Panc1 (cell line): ENCODE measurements around the gene POLR2M. TPM values are rescaled to one million over a fixed set of nuclear protein-coding genes. Genes with fewer than 3 reads are reported as not detected.

Experiments used
- ATAC-seq: fragments of 200-7000 bp; cut with Tn5 transposase; 2 replicates; pipeline ENCODE4 v1.9.1; 2020; ENCODE audit warnings: mild to moderate bottlenecking, moderate library complexity
- BruUV-seq: library from RNA; stranded (reverse); fragments of 400-500 nt; replicated peaks from 2 replicates; lab custom pipeline; 2021; lab: Mats Ljungman, UMichigan
- CTCF ChIA-PET: fragments of 300-600 bp; sonication (Branson Sonifier 250); formaldehyde crosslinking; loops from one replicate; lab custom pipeline; 2022; ENCODE audit warnings: antibody characterized with exemption; lab: Charles Lee
- POLR2A ChIA-PET: fragments of 300-600 bp; sonication (Branson Sonifier 250); formaldehyde crosslinking; loops from one replicate; lab custom pipeline; 2022; ENCODE audit warnings: antibody characterized with exemption; lab: Charles Lee
- DNase-seq: peaks from one replicate; pipeline ENCODE4 v3.0.0-alpha.2; 2010; ENCODE audit warnings: low read depth, low spot score
- H3K27ac ChIP-seq: 2 replicates; pipeline ENCODE4 v1.5.1; 2011; ENCODE audit warnings: mild to moderate bottlenecking, low read length, inconsistent platforms
- H3K27me3 ChIP-seq: fragments of 200-500 bp; sonication (Bioruptor generic); 2 replicates; pipeline ENCODE4 v1.6.0; 2014; ENCODE audit warnings: low read length, inconsistent platforms; ENCODE audit not compliant: control insufficient read depth, insufficient read depth
- H3K36me3 ChIP-seq: fragments of 200-500 bp; sonication (Bioruptor generic); 2 replicates; pipeline ENCODE4 v1.5.1; 2014; ENCODE audit warnings: inconsistent platforms, mild to moderate bottlenecking, low read length, moderate library complexity; ENCODE audit not compliant: control insufficient read depth, insufficient read depth
- H3K4me1 ChIP-seq: 2 replicates; pipeline ENCODE4 v1.5.1; 2011; ENCODE audit warnings: inconsistent platforms, mild to moderate bottlenecking, low read length, moderate library complexity; ENCODE audit not compliant: control insufficient read depth, insufficient read depth
- H3K4me3 ChIP-seq, 2 experiments: 2 replicates each; pipeline ENCODE4 v1.5.1; 2011 to 2012; ENCODE audit warnings: low read depth in 2 of 2, low read length in 2 of 2, mild to moderate bottlenecking in 2 of 2, inconsistent platforms in 1 of 2, moderate library complexity in 1 of 2
- H3K9me3 ChIP-seq: fragments of 200-500 bp; sonication (Bioruptor generic); 2 replicates; pipeline ENCODE4 v1.5.1; 2014; ENCODE audit warnings: low read depth, mild to moderate bottlenecking, inconsistent platforms, low read length, moderate library complexity; ENCODE audit not compliant: control insufficient read depth, insufficient read depth
- POLR2AphosphoS5 ChIP-seq: IDR thresholded peaks from 2 replicates; pipeline ENCODE4 v1.6.1; 2012; ENCODE audit warnings: mild to moderate bottlenecking, low read depth, low read length, moderate library complexity
- REST ChIP-seq, 2 experiments: IDR thresholded peaks; 2 replicates each; pipeline ENCODE4 v1.6.1; 2011 to 2012; ENCODE audit warnings: low read depth in 2 of 2, control low read depth in 1 of 2, low read length in 1 of 2, mild to moderate bottlenecking in 1 of 2, moderate library complexity in 1 of 2; ENCODE audit not compliant: insufficient read depth in 1 of 2
- SIN3A ChIP-seq: IDR thresholded peaks from 2 replicates; pipeline ENCODE4 v1.6.1; 2012; ENCODE audit warnings: low read depth, mild to moderate bottlenecking, low read length, moderate library complexity, borderline replicate concordance; ENCODE audit not compliant: insufficient read depth
- TCF7L2 ChIP-seq: IDR thresholded peaks from 2 replicates; pipeline ENCODE4 v1.6.1; 2011; ENCODE audit warnings: mild to moderate bottlenecking, low read depth, low read length, inconsistent platforms
- in situ Hi-C: cut with HindIII; loops from 2 replicates; pipeline ENCODE4 v1.10.0; 2016; ENCODE audit warnings: low sequenced_read_pairs, low pct_unique_long_range_greater_than_20kb
- intact Hi-C: fragments of 100-400 bp; cut with micrococcal nuclease; formaldehyde crosslinking; loops from one replicate; pipeline ENCODE4 v1.10.0; 2022; ENCODE audit not compliant: unreplicated experiment
- total RNA-seq: library from RNA; stranded (reverse); gene quantifications from one replicate; pipeline ENCODE4 v1.2.1, GENCODE V29; 2021; ENCODE audit not compliant: unreplicated experiment
- TF ChIP-seq, protein P1 (sequence below): fragments of 450-650 bp; IDR thresholded peaks from 2 replicates; pipeline ENCODE4 v1.5.1; 2017; ENCODE audit warnings: mild to moderate bottlenecking

Gene POLR2M
- total RNA-seq, 1 experiment from 2014 or later, result 76.6 TPM

GRCh38 chr15:57686657-57687056 lies 19.9 kb upstream of the POLR2M start:
- no peak for TF ChIP-seq TCF7L2
- TF ChIP-seq, protein P1, sequence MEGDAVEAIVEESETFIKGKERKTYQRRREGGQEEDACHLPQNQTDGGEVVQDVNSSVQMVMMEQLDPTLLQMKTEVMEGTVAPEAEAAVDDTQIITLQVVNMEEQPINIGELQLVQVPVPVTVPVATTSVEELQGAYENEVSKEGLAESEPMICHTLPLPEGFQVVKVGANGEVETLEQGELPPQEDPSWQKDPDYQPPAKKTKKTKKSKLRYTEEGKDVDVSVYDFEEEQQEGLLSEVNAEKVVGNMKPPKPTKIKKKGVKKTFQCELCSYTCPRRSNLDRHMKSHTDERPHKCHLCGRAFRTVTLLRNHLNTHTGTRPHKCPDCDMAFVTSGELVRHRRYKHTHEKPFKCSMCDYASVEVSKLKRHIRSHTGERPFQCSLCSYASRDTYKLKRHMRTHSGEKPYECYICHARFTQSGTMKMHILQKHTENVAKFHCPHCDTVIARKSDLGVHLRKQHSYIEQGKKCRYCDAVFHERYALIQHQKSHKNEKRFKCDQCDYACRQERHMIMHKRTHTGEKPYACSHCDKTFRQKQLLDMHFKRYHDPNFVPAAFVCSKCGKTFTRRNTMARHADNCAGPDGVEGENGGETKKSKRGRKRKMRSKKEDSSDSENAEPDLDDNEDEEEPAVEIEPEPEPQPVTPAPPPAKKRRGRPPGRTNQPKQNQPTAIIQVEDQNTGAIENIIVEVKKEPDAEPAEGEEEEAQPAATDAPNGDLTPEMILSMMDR, result no peak
- TF ChIP-seq POLR2AphosphoS5, result no peak
- no peak for TF ChIP-seq REST (IDR thresholded peaks at IDR 0.05; ENCODE audit: insufficient read depth in 1 of 2, low read depth in 2 of 2, low read length in 1 of 2)
- no peak for TF ChIP-seq SIN3A
- intact Hi-C loops, result no loop called here
- no peak for DNase-seq
- ChIA-PET POLR2A (no interaction called here), CTCF (no interaction called here)
- Histone ChIP-seq H3K9me3 (no peaks in the 10 kb centered on the region), H3K4me1 (no peaks in the 10 kb centered on the region), H3K27me3 (no peaks in the 10 kb centered on the region), H3K4me3 (no peak overlapping the region), H3K27ac (no peak overlapping the region), H3K36me3 (no peaks in the 10 kb centered on the region)
- BruUV-seq, result no TSS peak
- in situ Hi-C loops, result loop anchor here (25.0 kb wide), 1 partner anchor 176 kb away; no protein-coding TSS in a partner anchor
- no peak for ATAC-seq

DNA sequence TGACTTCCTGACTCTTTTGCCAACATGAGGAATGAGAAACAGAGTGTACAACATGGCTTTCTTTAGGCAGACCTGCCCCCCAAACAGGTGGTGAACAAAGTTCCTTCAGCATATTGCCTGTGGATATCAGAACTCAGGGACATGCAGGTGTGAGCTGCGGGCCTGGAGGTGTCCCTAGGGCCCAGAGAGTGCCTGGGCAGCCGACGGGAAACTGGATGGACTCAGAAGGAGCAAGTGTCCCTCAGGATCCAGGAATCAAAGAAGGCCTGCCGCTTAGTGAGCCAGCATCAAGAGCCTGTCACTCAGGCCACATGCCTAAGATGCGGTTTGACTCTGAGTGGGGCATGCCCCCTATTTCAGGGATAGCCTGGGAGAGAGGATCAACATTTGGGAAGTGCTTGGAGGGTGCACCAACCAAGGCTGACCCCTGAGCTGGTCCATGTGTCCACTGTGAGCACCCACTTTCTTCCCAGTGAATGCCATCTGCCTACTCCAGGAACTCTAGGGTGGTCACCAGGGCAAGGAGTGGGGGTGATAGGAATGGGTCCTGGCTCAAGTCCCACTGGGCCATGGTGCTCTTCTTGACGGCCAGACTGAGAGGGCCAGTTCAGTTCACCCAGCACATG lies 16.1 kb upstream of the POLR2M start:
- Histone ChIP-seq H3K9me3 (no peaks in the 10 kb centered on the region), H3K36me3 (no peaks in the 10 kb centered on the region), H3K27me3 (no peaks in the 10 kb centered on the region; the same call in 1 of the 2 replicates), H3K4me3 (no peak overlapping the region), H3K4me1 (no peaks in the 10 kb centered on the region), H3K27ac (no peak overlapping the region)
- ChIA-PET POLR2A (no interaction called here), CTCF (no interaction called here)
- DNase-seq, result no peak
- intact Hi-C loops, result no loop called here
- in situ Hi-C loops, result loop anchor here (25.0 kb wide), 1 partner anchor 172 kb away; no protein-coding TSS in a partner anchor
- no peak for ATAC-seq
- no TSS peak for BruUV-seq
- no peak for TF ChIP-seq TCF7L2
- no peak for TF ChIP-seq SIN3A
- TF ChIP-seq POLR2AphosphoS5, result no peak
- TF ChIP-seq, protein P1, result no peak
- TF ChIP-seq REST (IDR thresholded peaks at IDR 0.05; ENCODE audit: insufficient read depth in 1 of 2, low read depth in 2 of 2, low read length in 1 of 2), result no peak
